ENCODE results near the gene SPSB1.

GRCh38 chr1:9245230-9245619, 47.5 kb upstream of the SPSB1 start:
- TF ChIP-seq HOXA7 (CRISPR knock-in tag; IDR thresholded peaks at IDR 0.05; ENCODE audit: borderline replicate concordance) (no peak), CTCF (tag by site-specific recombination; IDR thresholded peaks at IDR 0.05) (no peak), ZXDB (tag by site-specific recombination; IDR thresholded peaks at IDR 0.05) (no peak), ZNF350 (tag by site-specific recombination; IDR thresholded peaks at IDR 0.05) (no peak), TRIM28 (IDR thresholded peaks at IDR 0.05; ENCODE audit: borderline replicate concordance, low read length) (no peak), ZNF792 (tag by site-specific recombination; IDR thresholded peaks at IDR 0.05) (no peak)
- TF ChIP-seq, protein P1, sequence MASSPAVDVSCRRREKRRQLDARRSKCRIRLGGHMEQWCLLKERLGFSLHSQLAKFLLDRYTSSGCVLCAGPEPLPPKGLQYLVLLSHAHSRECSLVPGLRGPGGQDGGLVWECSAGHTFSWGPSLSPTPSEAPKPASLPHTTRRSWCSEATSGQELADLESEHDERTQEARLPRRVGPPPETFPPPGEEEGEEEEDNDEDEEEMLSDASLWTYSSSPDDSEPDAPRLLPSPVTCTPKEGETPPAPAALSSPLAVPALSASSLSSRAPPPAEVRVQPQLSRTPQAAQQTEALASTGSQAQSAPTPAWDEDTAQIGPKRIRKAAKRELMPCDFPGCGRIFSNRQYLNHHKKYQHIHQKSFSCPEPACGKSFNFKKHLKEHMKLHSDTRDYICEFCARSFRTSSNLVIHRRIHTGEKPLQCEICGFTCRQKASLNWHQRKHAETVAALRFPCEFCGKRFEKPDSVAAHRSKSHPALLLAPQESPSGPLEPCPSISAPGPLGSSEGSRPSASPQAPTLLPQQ (tag by site-specific recombination; IDR thresholded peaks at IDR 0.05) = no peak
- TF ChIP-seq, protein P2, sequence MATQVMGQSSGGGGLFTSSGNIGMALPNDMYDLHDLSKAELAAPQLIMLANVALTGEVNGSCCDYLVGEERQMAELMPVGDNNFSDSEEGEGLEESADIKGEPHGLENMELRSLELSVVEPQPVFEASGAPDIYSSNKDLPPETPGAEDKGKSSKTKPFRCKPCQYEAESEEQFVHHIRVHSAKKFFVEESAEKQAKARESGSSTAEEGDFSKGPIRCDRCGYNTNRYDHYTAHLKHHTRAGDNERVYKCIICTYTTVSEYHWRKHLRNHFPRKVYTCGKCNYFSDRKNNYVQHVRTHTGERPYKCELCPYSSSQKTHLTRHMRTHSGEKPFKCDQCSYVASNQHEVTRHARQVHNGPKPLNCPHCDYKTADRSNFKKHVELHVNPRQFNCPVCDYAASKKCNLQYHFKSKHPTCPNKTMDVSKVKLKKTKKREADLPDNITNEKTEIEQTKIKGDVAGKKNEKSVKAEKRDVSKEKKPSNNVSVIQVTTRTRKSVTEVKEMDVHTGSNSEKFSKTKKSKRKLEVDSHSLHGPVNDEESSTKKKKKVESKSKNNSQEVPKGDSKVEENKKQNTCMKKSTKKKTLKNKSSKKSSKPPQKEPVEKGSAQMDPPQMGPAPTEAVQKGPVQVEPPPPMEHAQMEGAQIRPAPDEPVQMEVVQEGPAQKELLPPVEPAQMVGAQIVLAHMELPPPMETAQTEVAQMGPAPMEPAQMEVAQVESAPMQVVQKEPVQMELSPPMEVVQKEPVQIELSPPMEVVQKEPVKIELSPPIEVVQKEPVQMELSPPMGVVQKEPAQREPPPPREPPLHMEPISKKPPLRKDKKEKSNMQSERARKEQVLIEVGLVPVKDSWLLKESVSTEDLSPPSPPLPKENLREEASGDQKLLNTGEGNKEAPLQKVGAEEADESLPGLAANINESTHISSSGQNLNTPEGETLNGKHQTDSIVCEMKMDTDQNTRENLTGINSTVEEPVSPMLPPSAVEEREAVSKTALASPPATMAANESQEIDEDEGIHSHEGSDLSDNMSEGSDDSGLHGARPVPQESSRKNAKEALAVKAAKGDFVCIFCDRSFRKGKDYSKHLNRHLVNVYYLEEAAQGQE (tag by site-specific recombination; IDR thresholded peaks at IDR 0.05) = no peak
- TF ChIP-seq, protein P3, sequence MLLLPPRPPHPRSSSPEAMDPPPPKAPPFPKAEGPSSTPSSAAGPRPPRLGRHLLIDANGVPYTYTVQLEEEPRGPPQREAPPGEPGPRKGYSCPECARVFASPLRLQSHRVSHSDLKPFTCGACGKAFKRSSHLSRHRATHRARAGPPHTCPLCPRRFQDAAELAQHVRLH (tag by site-specific recombination; IDR thresholded peaks at IDR 0.05) = no peak
- TF ChIP-seq, protein P4, sequence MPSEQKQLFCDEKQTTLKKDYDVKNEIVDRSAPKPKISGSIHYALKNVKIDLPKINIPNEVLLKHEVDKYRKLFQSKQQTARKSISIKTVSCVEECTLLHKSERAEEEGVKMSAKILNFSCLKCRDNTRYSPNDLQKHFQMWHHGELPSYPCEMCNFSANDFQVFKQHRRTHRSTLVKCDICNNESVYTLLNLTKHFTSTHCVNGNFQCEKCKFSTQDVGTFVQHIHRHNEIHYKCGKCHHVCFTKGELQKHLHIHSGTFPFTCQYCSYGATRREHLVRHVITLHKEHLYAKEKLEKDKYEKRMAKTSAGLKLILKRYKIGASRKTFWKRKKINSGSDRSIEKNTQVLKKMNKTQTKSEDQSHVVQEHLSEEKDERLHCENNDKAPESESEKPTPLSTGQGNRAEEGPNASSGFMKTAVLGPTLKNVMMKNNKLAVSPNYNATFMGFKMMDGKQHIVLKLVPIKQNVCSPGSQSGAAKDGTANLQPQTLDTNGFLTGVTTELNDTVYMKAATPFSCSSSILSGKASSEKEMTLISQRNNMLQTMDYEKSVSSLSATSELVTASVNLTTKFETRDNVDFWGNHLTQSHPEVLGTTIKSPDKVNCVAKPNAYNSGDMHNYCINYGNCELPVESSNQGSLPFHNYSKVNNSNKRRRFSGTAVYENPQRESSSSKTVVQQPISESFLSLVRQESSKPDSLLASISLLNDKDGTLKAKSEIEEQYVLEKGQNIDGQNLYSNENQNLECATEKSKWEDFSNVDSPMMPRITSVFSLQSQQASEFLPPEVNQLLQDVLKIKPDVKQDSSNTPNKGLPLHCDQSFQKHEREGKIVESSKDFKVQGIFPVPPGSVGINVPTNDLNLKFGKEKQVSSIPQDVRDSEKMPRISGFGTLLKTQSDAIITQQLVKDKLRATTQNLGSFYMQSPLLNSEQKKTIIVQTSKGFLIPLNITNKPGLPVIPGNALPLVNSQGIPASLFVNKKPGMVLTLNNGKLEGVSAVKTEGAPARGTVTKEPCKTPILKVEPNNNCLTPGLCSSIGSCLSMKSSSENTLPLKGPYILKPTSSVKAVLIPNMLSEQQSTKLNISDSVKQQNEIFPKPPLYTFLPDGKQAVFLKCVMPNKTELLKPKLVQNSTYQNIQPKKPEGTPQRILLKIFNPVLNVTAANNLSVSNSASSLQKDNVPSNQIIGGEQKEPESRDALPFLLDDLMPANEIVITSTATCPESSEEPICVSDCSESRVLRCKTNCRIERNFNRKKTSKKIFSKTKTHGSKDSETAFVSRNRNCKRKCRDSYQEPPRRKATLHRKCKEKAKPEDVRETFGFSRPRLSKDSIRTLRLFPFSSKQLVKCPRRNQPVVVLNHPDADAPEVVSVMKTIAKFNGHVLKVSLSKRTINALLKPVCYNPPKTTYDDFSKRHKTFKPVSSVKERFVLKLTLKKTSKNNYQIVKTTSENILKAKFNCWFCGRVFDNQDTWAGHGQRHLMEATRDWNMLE (tag by site-specific recombination; conservative IDR thresholded peaks at IDR 0.05; ENCODE audit: low read depth) = no peak
